ENCODE measurements around the gene NUDT3. TPM values are rescaled to one million over a fixed set of nuclear protein-coding genes. Genes with fewer than 3 reads are reported as not detected.
"Not testable (repeated sequence)": the region's sequence is repeated elsewhere in the genome, so short reads cannot be mapped to it uniquely, and the experiment has no call there.

Gene NUDT3
- total RNA-seq, 1 donor from 2014 or later = 31.7 TPM

GRCh38 chr6:34259529-34260069, 132.9 kb downstream of the NUDT3 start:
- no peaks in the 10 kb centered on the region for H3K27me3 ChIP-seq (ENCODE audit: control insufficient read depth, insufficient read depth, low read length)
- no peak for TF ChIP-seq CTCF (IDR thresholded peaks at IDR 0.05; ENCODE audit: insufficient read depth, low read length, poor library complexity, severe bottlenecking)
- no peak overlapping the region for H3K4me3 ChIP-seq (ENCODE audit: low read depth, low read length)
- H3K36me3 ChIP-seq (ENCODE audit: control insufficient read depth, insufficient read depth, low read length) = no peaks in the 10 kb centered on the region
- no peak for DNase-seq (ENCODE audit: low read depth)

GRCh38 chr6:34252395-34252794, 140.1 kb downstream of the NUDT3 start:
- not testable (repeated sequence) for H3K27me3 ChIP-seq (ENCODE audit: control insufficient read depth, insufficient read depth, low read length); DNase-seq (ENCODE audit: low read depth)

GRCh38 chr6:34249469-34250261, 142.8 kb downstream of the NUDT3 start:
- DNase-seq (ENCODE audit: low read depth) = no peak
- Histone ChIP-seq H3K36me3 (ENCODE audit: control insufficient read depth, insufficient read depth, low read length) (no peaks in the 10 kb centered on the region), H3K4me3 (ENCODE audit: low read depth, low read length) (peak overlapping the region; percentile 78), H3K27me3 (ENCODE audit: control insufficient read depth, insufficient read depth, low read length) (no peaks in the 10 kb centered on the region)
- no peak for TF ChIP-seq CTCF (IDR thresholded peaks at IDR 0.05; ENCODE audit: insufficient read depth, low read length, poor library complexity, severe bottlenecking)

More at GRCh38 chr6:34252395-34252794, 140.1 kb downstream of the NUDT3 start:
- not testable (repeated sequence) for H3K36me3 ChIP-seq (ENCODE audit: control insufficient read depth, insufficient read depth, low read length); H3K4me3 ChIP-seq (ENCODE audit: low read depth, low read length)

DNA sequence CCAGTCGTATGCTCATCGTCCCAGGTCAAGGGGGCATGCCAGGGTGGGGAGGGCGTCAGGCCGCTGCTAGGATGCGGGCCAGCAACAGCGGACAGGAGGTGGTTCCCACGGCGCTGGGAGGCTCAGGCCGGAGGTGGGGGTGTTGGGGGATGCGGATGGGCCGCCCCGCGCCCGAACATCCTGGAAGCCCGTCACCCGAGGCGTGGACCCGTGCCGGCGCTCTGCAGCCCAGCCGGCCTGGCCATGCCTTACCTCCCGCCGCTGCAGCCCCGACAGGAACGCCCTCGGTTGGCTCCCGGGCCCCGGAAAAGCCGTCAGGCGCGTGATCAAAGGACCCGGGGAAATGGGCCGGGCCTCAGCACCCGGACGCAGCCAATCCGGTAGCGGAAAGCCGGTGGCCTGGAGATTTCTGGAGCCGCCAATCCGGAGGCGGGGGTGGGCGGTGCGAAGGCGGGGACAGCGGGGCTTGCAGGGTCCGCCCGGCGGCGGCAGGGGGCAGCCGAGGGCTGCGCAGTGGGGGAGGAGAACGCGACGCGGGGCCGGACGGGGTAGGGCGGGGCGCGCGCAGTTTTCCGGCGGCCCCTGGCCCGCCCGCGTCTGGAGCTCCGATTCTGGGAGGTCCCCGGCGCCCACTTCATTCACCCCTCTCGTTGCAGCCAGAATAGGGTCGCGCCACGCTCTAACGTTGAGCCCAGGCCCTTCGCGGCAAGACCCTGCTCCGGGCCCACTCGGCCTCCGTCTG, 143.6 kb downstream of the NUDT3 start, which contains the start of gene SMIM29:
Gene SMIM29 (minus strand): TSS at position 280 of the 742 bp plus-strand sequence. CDS start 1,215 bp downstream, outside the sequence.
- Histone ChIP-seq H3K4me3 (ENCODE audit: low read depth, low read length) (peak within 1 kb of the TSS; percentile 78), H3K27me3 (ENCODE audit: control insufficient read depth, insufficient read depth, low read length) (no peaks in the 10 kb centered on the region), H3K36me3 (ENCODE audit: control insufficient read depth, insufficient read depth, low read length) (no peaks in the 10 kb centered on the region)
- TF ChIP-seq CTCF (IDR thresholded peaks at IDR 0.05; ENCODE audit: insufficient read depth, low read length, poor library complexity, severe bottlenecking) = peak; percentile 56
- no peak for DNase-seq (ENCODE audit: low read depth)

- DNase-seq (ENCODE audit: low read depth) = no peak
- Histone ChIP-seq H3K4me3 (ENCODE audit: low read depth, low read length) (peak overlapping the region; percentile 57), H3K36me3 (ENCODE audit: control insufficient read depth, insufficient read depth, low read length) (peaks cover 1% of the 10 kb centered on the region), H3K27me3 (ENCODE audit: control insufficient read depth, insufficient read depth, low read length) (no peaks in the 10 kb centered on the region)
- no peak for TF ChIP-seq CTCF (IDR thresholded peaks at IDR 0.05; ENCODE audit: insufficient read depth, low read length, poor library complexity, severe bottlenecking)
These were observed 144.2 kb downstream of the NUDT3 start for GRCh38 chr6:34248198-34248726.
